GM12878 (cell line): ENCODE data around the gene MEIS1. TPM values are rescaled to one million over a fixed set of nuclear protein-coding genes. Genes with fewer than 3 reads are reported as not detected.

Experiments used
- ATAC-seq: fragments of 200-7000 bp; cut with Tn5 transposase; 3 replicates; pipeline ENCODE4 v1.9.1; 2020; ENCODE audit warnings: mild to moderate bottlenecking, moderate library complexity
- BruUV-seq: library from RNA; stranded (reverse); fragments of 400-500 nt; replicated peaks from 2 replicates; lab custom pipeline; 2021; lab: Mats Ljungman, UMichigan
- CTCF ChIA-PET: fragments of 300-600 bp; sonication (Branson Sonifier 250); formaldehyde crosslinking; extraction: SDS; loops from one replicate; lab custom pipeline; 2021; ENCODE audit warnings: inconsistent platforms; lab: Yijun Ruan, JAX
- POLR2A ChIA-PET: fragments of 350-600 bp; formaldehyde crosslinking; extraction: SDS; loops from one replicate; lab custom pipeline; 2021; ENCODE audit warnings: inconsistent platforms; lab: Charles Lee
- RAD21 ChIA-PET: fragments of 300-600 bp; sonication (Branson Sonifier 250); formaldehyde crosslinking; loops from one replicate; lab custom pipeline; 2023; ENCODE audit warnings: antibody characterized with exemption; ENCODE audit not compliant: unreplicated experiment; lab: Charles Lee
- SMC1A ChIA-PET: fragments of 300-600 bp; sonication (Branson Sonifier 250); formaldehyde crosslinking; loops from one replicate; lab custom pipeline; 2023; ENCODE audit not compliant: unreplicated experiment, uncharacterized antibody; lab: Charles Lee
- DNase-seq: peaks from one replicate; pipeline ENCODE4 v3.0.0-alpha.2; 2011; ENCODE audit warnings: low read depth, low spot score
- FAIRE-seq: peaks from 3 replicates; lab custom pipeline; 2011; peaks lifted over from hg19 to GRCh38; lab: Jason Lieb, UNC
- H2AFZ ChIP-seq: 2 replicates; pipeline ENCODE4 v1.6.0; 2011; ENCODE audit warnings: low read depth, low read length, control low read depth; ENCODE audit not compliant: control insufficient read depth
- H3K27ac ChIP-seq: 2 replicates; pipeline ENCODE4 v1.5.1; 2011; ENCODE audit warnings: control low read depth; ENCODE audit not compliant: control insufficient read depth, insufficient read depth
- H3K27me3 ChIP-seq, 2 experiments: replicated peaks in 1 of 2; 2 replicates each; pipeline versions ENCODE4 v1.6.0 to v1.6.1; 2011; ENCODE audit warnings: low read length in 1 of 2; ENCODE audit not compliant: control insufficient read depth in 2 of 2, insufficient read depth in 2 of 2
- H3K36me3 ChIP-seq, 2 experiments: 2 replicates each; pipeline ENCODE4 v1.5.1; 2011; ENCODE audit warnings: low read length in 1 of 2; ENCODE audit not compliant: control insufficient read depth in 2 of 2, insufficient read depth in 2 of 2
- H3K4me1 ChIP-seq: 2 replicates; pipeline ENCODE4 v1.6.1; 2011; ENCODE audit warnings: mild to moderate bottlenecking, low read length, moderate library complexity, mixed read lengths; ENCODE audit not compliant: control insufficient read depth, insufficient read depth
- H3K4me2 ChIP-seq: 2 replicates; pipeline ENCODE4 v1.6.0; 2011; ENCODE audit warnings: control low read depth; ENCODE audit not compliant: control insufficient read depth, insufficient read depth
- H3K4me3 ChIP-seq: fragments of 200-600 bp; sonication (generic); 2 replicates; pipeline ENCODE4 v1.5.1; 2016
- H3K79me2 ChIP-seq: 2 replicates; pipeline ENCODE4 v1.6.0; 2011; ENCODE audit warnings: low read length; ENCODE audit not compliant: control insufficient read depth, insufficient read depth
- H3K9ac ChIP-seq: 2 replicates; pipeline ENCODE4 v1.8.0; 2011; ENCODE audit warnings: low read length, control low read depth, mixed read lengths; ENCODE audit not compliant: control insufficient read depth, insufficient read depth
- H3K9me3 ChIP-seq: replicated peaks from 3 replicates; pipeline ENCODE4 v1.5.1; 2011; ENCODE audit warnings: mild to moderate bottlenecking, low read length; ENCODE audit not compliant: control insufficient read depth, insufficient read depth
- H4K20me1 ChIP-seq: 2 replicates; pipeline ENCODE4 v1.6.0; 2011; ENCODE audit not compliant: control insufficient read depth, insufficient read depth
- BHLHE40 ChIP-seq, 2 experiments: fragments of 450-650 bp in 1 of 2; IDR thresholded peaks; 2 replicates each; pipeline ENCODE4 v1.6.1; 2011 to 2017; ENCODE audit warnings: low read depth in 2 of 2, borderline replicate concordance in 1 of 2, improper control_type of control experiment in 1 of 2, low read length in 1 of 2, mild to moderate bottlenecking in 1 of 2
- BRCA1 ChIP-seq: IDR thresholded peaks from 2 replicates; pipeline ENCODE4 v1.6.1; 2011; ENCODE audit warnings: low read depth, low read length, improper control_type of control experiment
- NFYB ChIP-seq: IDR thresholded peaks from 2 replicates; pipeline ENCODE4 v1.6.1; 2011; ENCODE audit warnings: low read depth, mild to moderate bottlenecking, low read length, improper control_type of control experiment, moderate library complexity; ENCODE audit not compliant: insufficient read depth
- POLR2A ChIP-seq: IDR thresholded peaks from 2 replicates; pipeline ENCODE4 v1.6.1; 2011; ENCODE audit warnings: low read depth, mild to moderate bottlenecking, low read length
- POU2F2 ChIP-seq: IDR thresholded peaks from 3 replicates; pipeline ENCODE4 v1.6.1; 2011; ENCODE audit warnings: low read depth, mild to moderate bottlenecking, low read length, borderline replicate concordance
- RCOR1 ChIP-seq: conservative IDR thresholded peaks from 2 replicates; pipeline ENCODE4 v1.6.1; 2012; ENCODE audit warnings: low read depth, low read length, improper control_type of control experiment
- SMAD5 ChIP-seq: IDR thresholded peaks from 2 replicates; pipeline ENCODE4 v1.6.1; 2016; ENCODE audit warnings: antibody characterized with exemption, low read depth
- WRNIP1 ChIP-seq: IDR thresholded peaks from 2 replicates; pipeline ENCODE4 v1.6.1; 2011; ENCODE audit warnings: low read depth, low read length, improper control_type of control experiment, borderline replicate concordance
- in situ Hi-C: fragments of 300-500 bp; cut with MboI; formaldehyde crosslinking; loops from 9 replicates; pipeline ENCODE4 v1.14.3; 2018; ENCODE audit warnings: mixed read lengths
- intact Hi-C: fragments of 100-400 bp; cut with micrococcal nuclease; formaldehyde crosslinking; loops from one replicate; pipeline ENCODE4 v1.14.2; 2022; ENCODE audit not compliant: unreplicated experiment
- polyA plus RNA-seq, 11 experiments: library from polyadenylated mRNA; depleted of rRNA in 4 of 11; unstranded in 6 of 11; stranded (reverse) in 5 of 11; fragments of >200 nt; fragmentation: Nextera tagmentation in 4 of 11; fragmentation: Illumina TruSeq in 1 of 11; extraction: Ambion mirVana in 4 of 11; extraction: Trizol in 1 of 11; gene quantifications; 1 replicate in 1 of 11; 2 replicates in 10 of 11; pipeline versions ENCODE4 v1.2.1 to v1.2.3, GENCODE V29; 2011 to 2016; ENCODE audit warnings: inconsistent platforms in 2 of 11, missing spikeins in 2 of 11, low read depth in 1 of 11
- total RNA-seq, 4 experiments: library from RNA; depleted of rRNA in 3 of 4; stranded (reverse); fragments of >200 nt in 3 of 4; fragmentation: Illumina TruSeq in 1 of 4; extraction: Trizol in 1 of 4; gene quantifications; 2 replicates each; pipeline versions ENCODE4 v1.2.1 to v1.2.3, GENCODE V29; 2013 to 2021
- TF ChIP-seq, protein P1 (sequence below): fragments of 450-650 bp; IDR thresholded peaks from 2 replicates; pipeline ENCODE4 v1.6.1; 2017; ENCODE audit warnings: antibody characterized with exemption, mild to moderate bottlenecking, moderate library complexity
- TF ChIP-seq, protein P2 (sequence below): IDR thresholded peaks from 2 replicates; pipeline ENCODE4 v1.6.1; 2011; ENCODE audit warnings: low read depth, mild to moderate bottlenecking, low read length, moderate library complexity, borderline replicate concordance; ENCODE audit errors: extremely low read depth
- TF ChIP-seq, protein P3 (sequence below): IDR thresholded peaks from 2 replicates; pipeline ENCODE4 v1.6.1; 2011; ENCODE audit warnings: mild to moderate bottlenecking, low read depth, low read length, moderate library complexity; ENCODE audit not compliant: insufficient replicate concordance

MEIS1 gene
- total and polyA plus RNA-seq, 10 of the 15 experiments (the other 5 are each of a cell fraction or from before 2014, with no cell fraction given), result 0.04 to 0.31 (median 0.14) TPM; not detected in 6

- ATAC-seq, result no peak
- RAD21 ChIA-PET, result interaction anchor here (2.9 kb wide), 1 partner anchor 1602 kb away, joined by 10 read pairs; no protein-coding TSS in a partner anchor
- H3K4me2 ChIP-seq, result no peak overlapping the region
- FAIRE-seq, result no peak
- POLR2A ChIA-PET, result no interaction called here
- CTCF ChIA-PET, result interaction anchor here (0.6 to 2.4 kb wide), 6 partner anchors 10 to 1221 kb away, joined by 3 to 6 read pairs (median 4); no protein-coding TSS in a partner anchor
- H3K27me3 ChIP-seq, result peaks cover 7 to 16% of the 10 kb centered on the region in 2 experiments
- no peak overlapping the region for H3K4me3 ChIP-seq
- H3K79me2 ChIP-seq, result no peaks in the 10 kb centered on the region
- no TSS peak for BruUV-seq
- H3K4me1 ChIP-seq, result no peaks in the 10 kb centered on the region
- H4K20me1 ChIP-seq, result no peaks in the 10 kb centered on the region
- SMC1A ChIA-PET, result interaction anchor here (0.8 to 1.4 kb wide), 4 partner anchors 10 to 1601 kb away, joined by 3 to 4 read pairs (median 3); no protein-coding TSS in a partner anchor
- no peak for DNase-seq
- H3K36me3 ChIP-seq, result no peaks in the 10 kb centered on the region
- H3K27ac ChIP-seq, result no peak overlapping the region
- in situ Hi-C loops (loop anchor here (25.0 kb wide), 2 partner anchors 1407 to 2007 kb away; no protein-coding TSS in a partner anchor), intact Hi-C loops (loop anchor here (5.0 kb wide), 3 partner anchors 1047 to 1602 kb away; no protein-coding TSS in a partner anchor)
- H3K9me3 ChIP-seq, result no peaks in the 10 kb centered on the region; the same call in 2 of the 3 replicates
- no peak overlapping the region for H2AFZ ChIP-seq
- TF ChIP-seq POLR2A (no peak), POU2F2 (no peak), NFYB (no peak), WRNIP1 (no peak), BHLHE40 (IDR thresholded peaks at IDR 0.05; ENCODE audit: borderline replicate concordance in 1 of 2, low read depth in 2 of 2, low read length in 1 of 2) (no peak), SMAD5 (no peak), RCOR1 (no peak), BRCA1 (no peak)
- TF ChIP-seq, protein P1, sequence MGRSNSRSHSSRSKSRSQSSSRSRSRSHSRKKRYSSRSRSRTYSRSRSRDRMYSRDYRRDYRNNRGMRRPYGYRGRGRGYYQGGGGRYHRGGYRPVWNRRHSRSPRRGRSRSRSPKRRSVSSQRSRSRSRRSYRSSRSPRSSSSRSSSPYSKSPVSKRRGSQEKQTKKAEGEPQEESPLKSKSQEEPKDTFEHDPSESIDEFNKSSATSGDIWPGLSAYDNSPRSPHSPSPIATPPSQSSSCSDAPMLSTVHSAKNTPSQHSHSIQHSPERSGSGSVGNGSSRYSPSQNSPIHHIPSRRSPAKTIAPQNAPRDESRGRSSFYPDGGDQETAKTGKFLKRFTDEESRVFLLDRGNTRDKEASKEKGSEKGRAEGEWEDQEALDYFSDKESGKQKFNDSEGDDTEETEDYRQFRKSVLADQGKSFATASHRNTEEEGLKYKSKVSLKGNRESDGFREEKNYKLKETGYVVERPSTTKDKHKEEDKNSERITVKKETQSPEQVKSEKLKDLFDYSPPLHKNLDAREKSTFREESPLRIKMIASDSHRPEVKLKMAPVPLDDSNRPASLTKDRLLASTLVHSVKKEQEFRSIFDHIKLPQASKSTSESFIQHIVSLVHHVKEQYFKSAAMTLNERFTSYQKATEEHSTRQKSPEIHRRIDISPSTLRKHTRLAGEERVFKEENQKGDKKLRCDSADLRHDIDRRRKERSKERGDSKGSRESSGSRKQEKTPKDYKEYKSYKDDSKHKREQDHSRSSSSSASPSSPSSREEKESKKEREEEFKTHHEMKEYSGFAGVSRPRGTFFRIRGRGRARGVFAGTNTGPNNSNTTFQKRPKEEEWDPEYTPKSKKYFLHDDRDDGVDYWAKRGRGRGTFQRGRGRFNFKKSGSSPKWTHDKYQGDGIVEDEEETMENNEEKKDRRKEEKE, result no peak
- TF ChIP-seq, protein P2, sequence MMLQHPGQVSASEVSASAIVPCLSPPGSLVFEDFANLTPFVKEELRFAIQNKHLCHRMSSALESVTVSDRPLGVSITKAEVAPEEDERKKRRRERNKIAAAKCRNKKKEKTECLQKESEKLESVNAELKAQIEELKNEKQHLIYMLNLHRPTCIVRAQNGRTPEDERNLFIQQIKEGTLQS, result no peak
- TF ChIP-seq, protein P3, sequence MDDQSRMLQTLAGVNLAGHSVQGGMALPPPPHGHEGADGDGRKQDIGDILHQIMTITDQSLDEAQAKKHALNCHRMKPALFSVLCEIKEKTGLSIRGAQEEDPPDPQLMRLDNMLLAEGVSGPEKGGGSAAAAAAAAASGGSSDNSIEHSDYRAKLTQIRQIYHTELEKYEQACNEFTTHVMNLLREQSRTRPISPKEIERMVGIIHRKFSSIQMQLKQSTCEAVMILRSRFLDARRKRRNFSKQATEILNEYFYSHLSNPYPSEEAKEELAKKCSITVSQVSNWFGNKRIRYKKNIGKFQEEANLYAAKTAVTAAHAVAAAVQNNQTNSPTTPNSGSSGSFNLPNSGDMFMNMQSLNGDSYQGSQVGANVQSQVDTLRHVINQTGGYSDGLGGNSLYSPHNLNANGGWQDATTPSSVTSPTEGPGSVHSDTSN, result no peak
- no peak overlapping the region for H3K9ac ChIP-seq
These were observed 5.0 kb upstream of the MEIS1 start for GRCh38 chr2:66429693-66430504.
